HCT116 (cell line): ENCODE data around the gene ADCK2.
"Not testable (repeated sequence)": the region's sequence is repeated elsewhere in the genome, so short reads cannot be mapped to it uniquely, and the experiment has no call there.

ENCODE experiments used
- CEBPB ChIP-seq: IDR thresholded peaks from 2 replicates; pipeline ENCODE4 v1.6.1; 2012; ENCODE audit warnings: low read depth
- CTCF ChIP-seq, 3 experiments: fragments of 200-600 bp in 1 of 3; sonication (generic) in 1 of 3; IDR thresholded peaks in 2 of 3; conservative IDR thresholded peaks in 1 of 3; 2 replicates each; pipeline ENCODE4 v1.5.1; 2012 to 2017; ENCODE audit warnings: low read depth in 2 of 3, low read length in 2 of 3, antibody characterized with exemption in 1 of 3, borderline replicate concordance in 1 of 3, control low read depth in 1 of 3, mild to moderate bottlenecking in 1 of 3, mixed read lengths in 1 of 3, mixed run types in 1 of 3, moderate library complexity in 1 of 3; ENCODE audit not compliant: insufficient read depth in 1 of 3
- ELF1 ChIP-seq: IDR thresholded peaks from 2 replicates; pipeline ENCODE4 v1.6.1; 2012; ENCODE audit warnings: low read depth, borderline replicate concordance
- EZH2 ChIP-seq: fragments of 200-600 bp; sonication (generic); IDR thresholded peaks from 2 replicates; pipeline ENCODE4 v1.6.1; 2017; ENCODE audit warnings: antibody characterized with exemption, mixed run types
- POLR2A ChIP-seq: IDR thresholded peaks from 2 replicates; pipeline ENCODE4 v1.7.0; 2011; ENCODE audit warnings: borderline replicate concordance; ENCODE audit not compliant: insufficient read depth, insufficient read length; ENCODE audit errors: extremely low read depth
- POLR2AphosphoS5 ChIP-seq: IDR thresholded peaks from 2 replicates; pipeline ENCODE4 v1.6.1; 2011; ENCODE audit warnings: mild to moderate bottlenecking, low read depth, low read length, moderate library complexity
- SIN3A ChIP-seq: IDR thresholded peaks from 2 replicates; pipeline ENCODE4 v1.6.1; 2012; ENCODE audit warnings: low read depth
- ZFX ChIP-seq: fragments of 450-650 bp; IDR thresholded peaks from 2 replicates; pipeline ENCODE4 v1.6.1; 2017
- TF ChIP-seq, protein P1 (sequence below): IDR thresholded peaks from 2 replicates; pipeline ENCODE4 v1.6.1; 2012

DNA sequence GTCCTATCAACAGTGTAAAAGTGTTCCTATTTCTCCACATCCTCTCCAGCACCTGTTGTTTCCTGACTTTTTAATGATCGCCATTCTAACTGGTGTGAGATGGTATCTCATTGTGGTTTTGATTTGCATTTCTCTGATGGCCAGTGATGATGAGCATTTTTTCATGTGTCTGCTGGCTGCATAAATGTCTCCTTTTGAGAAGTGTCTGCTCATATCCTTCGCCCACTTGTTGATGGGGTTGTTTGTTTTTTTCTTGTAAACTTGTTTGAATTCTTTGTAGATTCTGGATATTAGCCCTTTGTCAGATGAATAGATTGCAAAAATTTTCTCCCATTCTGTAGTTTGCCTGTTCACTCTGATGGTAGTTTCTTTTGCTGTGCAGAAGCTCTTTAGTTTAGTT lies 9.8 kb upstream of the ADCK2 start:
- TF ChIP-seq POLR2AphosphoS5; CTCF (IDR thresholded peaks at IDR 0.05 in 2 of 3, conservative IDR thresholded peaks at IDR 0.05 in 1 of 3; ENCODE audit: borderline replicate concordance in 1 of 3, insufficient read depth in 1 of 3, low read depth in 2 of 3, low read length in 2 of 3); ZFX; EZH2; POLR2A; SIN3A; CEBPB; ELF1: not testable (repeated sequence)
- TF ChIP-seq, protein P1, sequence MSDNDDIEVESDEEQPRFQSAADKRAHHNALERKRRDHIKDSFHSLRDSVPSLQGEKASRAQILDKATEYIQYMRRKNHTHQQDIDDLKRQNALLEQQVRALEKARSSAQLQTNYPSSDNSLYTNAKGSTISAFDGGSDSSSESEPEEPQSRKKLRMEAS = not testable (repeated sequence)
